ENCODE measurements around the gene NHERF2. TPM values are rescaled to one million over a fixed set of nuclear protein-coding genes. Genes with fewer than 3 reads are reported as not detected.

Gene NHERF2
- total RNA-seq, 4 donors from 2014 or later: 45.3 to 130 (median 88.3) TPM

DNA sequence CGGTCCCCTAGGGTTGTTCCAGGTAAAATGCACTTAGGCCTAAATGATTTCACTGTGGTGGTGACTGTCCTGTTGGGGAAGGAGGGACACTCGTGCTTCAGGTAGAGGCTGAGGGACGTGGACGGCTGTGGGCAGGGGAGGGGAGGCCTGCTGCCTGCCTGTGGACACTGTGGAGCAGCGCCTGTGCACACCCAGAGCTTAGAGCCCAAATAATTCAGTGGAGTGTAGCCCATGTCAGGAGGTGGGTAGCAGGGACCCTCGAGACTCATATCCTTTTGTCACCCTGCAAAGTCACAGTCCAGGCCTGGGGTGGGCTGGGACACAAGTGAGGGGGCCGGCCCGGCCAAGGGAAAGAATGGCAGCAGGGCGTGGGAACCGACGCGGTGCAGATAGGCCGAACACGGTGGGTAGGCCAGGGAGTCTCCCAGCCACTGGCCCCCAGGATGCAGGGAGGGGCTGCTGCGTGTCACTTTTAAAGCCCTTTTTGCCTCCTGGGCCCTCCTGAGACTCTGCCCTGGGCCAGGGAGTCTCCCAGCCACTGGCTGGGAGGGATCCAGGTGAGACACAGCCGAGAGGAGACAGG, 733 bp upstream of the NHERF2 start:
- H3K4me1 ChIP-seq: peaks cover 42 to 77% (median 73%) of the 10 kb centered on the region in 4 donors
- H3K27ac ChIP-seq (replicated peaks in 1 of 4): peak overlapping the region; percentile 67 to 77 (median 73)
- WGBS: 86% methylated on average over 13 of the region's 16 CpGs
- H3K4me3 ChIP-seq: peak overlapping the region; percentile 78 to 87 (median 80)
- H3K27me3 ChIP-seq: peaks cover 0 to 16% (median 4%) of the 10 kb centered on the region in 4 donors
- DNase-seq (ENCODE audit: extremely low spot score): no peak
- intact Hi-C loops (cut with DNase I): no loop called here
- no peak for TF ChIP-seq EP300 (IDR thresholded peaks at IDR 0.05)
- no peaks in the 10 kb centered on the region for H3K9me3 ChIP-seq
- H3K36me3 ChIP-seq: peaks cover 0 to 16% (median 13%) of the 10 kb centered on the region in 4 donors

DNA sequence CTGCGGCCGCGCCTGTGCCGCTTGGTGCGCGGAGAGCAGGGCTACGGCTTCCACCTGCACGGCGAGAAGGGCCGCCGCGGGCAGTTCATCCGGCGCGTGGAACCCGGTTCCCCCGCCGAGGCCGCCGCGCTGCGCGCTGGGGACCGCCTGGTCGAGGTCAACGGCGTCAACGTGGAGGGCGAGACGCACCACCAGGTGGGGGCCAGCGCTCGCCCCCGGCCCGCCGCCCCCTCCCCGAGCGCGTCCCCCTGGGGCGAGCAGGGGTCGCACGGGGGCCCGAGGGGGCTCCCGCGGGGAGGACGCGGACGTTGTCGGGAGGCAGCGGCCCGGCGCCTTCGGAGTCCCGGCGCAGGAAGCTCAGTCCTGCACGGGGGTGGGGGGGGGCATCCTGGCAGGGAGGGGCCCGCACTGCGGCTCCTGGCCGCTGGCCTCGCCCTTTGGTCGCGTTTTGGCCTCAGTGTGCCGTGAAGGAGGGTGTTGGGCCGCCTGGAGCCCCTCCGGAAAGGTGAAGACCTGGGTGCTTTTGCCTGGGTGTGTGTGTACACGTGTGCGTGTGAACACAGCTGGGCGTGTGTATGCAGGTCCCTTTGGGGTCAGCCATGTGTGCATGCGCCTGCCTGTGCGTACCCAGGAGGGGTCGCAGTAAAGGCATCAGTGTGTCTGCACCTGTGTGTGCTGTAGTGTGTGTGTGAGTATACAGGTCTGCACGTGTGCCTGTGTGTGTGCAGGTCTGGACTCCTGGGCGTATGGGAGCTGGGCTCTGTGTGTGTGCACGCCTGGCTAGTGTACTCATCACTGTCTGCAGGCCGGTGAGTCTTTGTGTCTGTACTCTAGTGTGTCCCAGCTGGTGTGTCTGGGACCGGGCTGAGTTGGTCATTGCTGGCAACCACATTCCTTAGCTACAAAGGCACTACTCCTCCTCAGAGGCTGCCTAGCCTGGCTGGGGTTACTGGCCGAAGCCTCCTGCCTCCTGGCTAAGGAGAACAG, 615 bp downstream of the NHERF2 start:
- H3K36me3 ChIP-seq: peaks cover 0 to 23% (median 18%) of the 10 kb centered on the region in 4 donors
- peaks cover 0 to 3% (median 0%) of the 10 kb centered on the region in 4 donors for H3K27me3 ChIP-seq
- peak overlapping the region; percentile 78 to 87 (median 80) for H3K4me3 ChIP-seq
- H3K4me1 ChIP-seq: peaks cover 45 to 82% (median 78%) of the 10 kb centered on the region in 4 donors
- TF ChIP-seq POLR2AphosphoS5 (IDR thresholded peaks at IDR 0.05) (peak in 1 of 2 donors; percentile 4), EP300 (IDR thresholded peaks at IDR 0.05) (no peak)
- peak overlapping the region; percentile 75 to 81 (median 77) for H3K27ac ChIP-seq (replicated peaks in 1 of 4)
- DNase-seq (ENCODE audit: extremely low spot score): no peak
- WGBS: 8% methylated on average over 43 of the region's 76 CpGs
- intact Hi-C loops (cut with DNase I): no loop called here
- H3K9me3 ChIP-seq: no peaks in the 10 kb centered on the region

GRCh38 chr16:2028146-2028545, 1.4 kb downstream of the NHERF2 start:
- 60% methylated on average over 1 of the region's 3 CpGs for WGBS
- Histone ChIP-seq H3K27ac (replicated peaks in 1 of 4) (peak overlapping the region; percentile 1 to 75 (median 24)), H3K9me3 (no peaks in the 10 kb centered on the region), H3K4me3 (peak overlapping the region; percentile 78 to 87 (median 80)), H3K4me1 (peaks cover 46 to 82% (median 79%) of the 10 kb centered on the region in 4 donors), H3K27me3 (no peaks in the 10 kb centered on the region), H3K36me3 (peaks cover 0 to 23% (median 18%) of the 10 kb centered on the region in 4 donors)
- TF ChIP-seq POLR2AphosphoS5 (IDR thresholded peaks at IDR 0.05) (no peak), EP300 (IDR thresholded peaks at IDR 0.05) (no peak), POLR2A (IDR thresholded peaks at IDR 0.05; ENCODE audit: low read depth) (no peak), CTCF (IDR thresholded peaks at IDR 0.05) (no peak)
- intact Hi-C loops (cut with DNase I): no loop called here
- DNase-seq (ENCODE audit: extremely low spot score): no peak

DNA sequence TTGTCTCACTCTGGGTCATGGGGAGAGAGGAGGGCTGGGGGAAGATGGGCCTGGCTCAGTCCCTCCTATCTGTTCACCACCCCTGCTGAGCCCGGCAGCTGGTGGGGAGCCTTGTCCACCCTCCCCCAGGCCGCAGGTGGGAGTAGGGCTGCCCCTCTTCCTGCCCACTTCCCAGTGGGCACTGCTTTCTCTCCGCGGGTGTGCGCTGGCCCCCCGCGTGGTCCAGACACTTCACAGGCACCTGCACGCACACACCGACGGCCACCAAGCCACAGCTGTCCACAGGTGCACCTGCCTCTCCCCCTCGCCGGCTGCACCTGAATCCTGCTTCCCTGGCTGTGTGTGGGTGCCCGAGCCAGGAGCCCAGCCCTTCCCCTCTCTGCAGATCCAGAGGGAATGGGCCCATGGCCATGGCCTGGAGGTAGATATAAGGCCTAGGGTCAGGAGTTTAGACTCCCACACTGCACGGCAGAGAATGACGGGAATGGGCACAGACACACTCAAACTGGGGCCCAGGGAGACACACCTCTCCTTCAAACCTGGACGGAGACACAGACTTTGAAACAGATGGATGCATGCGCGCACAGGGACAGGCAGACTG, 2.0 kb downstream of the NHERF2 start:
- TF ChIP-seq EP300 (IDR thresholded peaks at IDR 0.05) (no peak), POLR2A (IDR thresholded peaks at IDR 0.05; ENCODE audit: low read depth) (no peak), POLR2AphosphoS5 (IDR thresholded peaks at IDR 0.05) (no peak), CTCF (IDR thresholded peaks at IDR 0.05) (no peak)
- DNase-seq (ENCODE audit: extremely low spot score): no peak
- Histone ChIP-seq H3K9me3 (no peaks in the 10 kb centered on the region), H3K4me1 (peaks cover 43 to 82% (median 79%) of the 10 kb centered on the region in 4 donors), H3K27me3 (no peaks in the 10 kb centered on the region), H3K4me3 (peak overlapping the region; percentile 78 to 87 (median 80)), H3K27ac (replicated peaks in 1 of 4) (peak overlapping the region in 2 of 4 donors; percentile 17 to 75), H3K36me3 (peaks cover 0 to 28% (median 18%) of the 10 kb centered on the region in 4 donors)
- 69% methylated on average over 8 of the region's 18 CpGs for WGBS
- intact Hi-C loops (cut with DNase I): no loop called here

DNA sequence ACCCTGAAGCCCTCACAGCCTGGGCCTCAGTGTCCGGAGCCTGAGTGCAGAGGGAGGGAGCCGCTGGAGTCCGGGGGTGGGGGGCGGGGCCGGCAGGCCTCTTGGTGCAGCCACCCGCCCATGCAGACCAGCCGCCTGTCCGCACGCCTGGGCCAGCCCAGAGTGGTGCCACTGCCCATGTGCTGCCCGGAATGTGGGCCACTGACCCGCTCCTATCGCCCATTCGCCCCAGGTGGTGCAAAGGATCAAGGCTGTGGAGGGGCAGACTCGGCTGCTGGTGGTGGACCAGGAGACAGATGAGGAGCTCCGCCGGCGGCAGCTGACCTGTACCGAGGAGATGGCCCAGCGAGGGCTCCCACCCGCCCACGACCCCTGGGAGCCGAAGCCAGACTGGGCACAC, 2.6 kb downstream of the NHERF2 start:
- peaks cover 42 to 81% (median 79%) of the 10 kb centered on the region in 4 donors for H3K4me1 ChIP-seq
- no peak for DNase-seq (ENCODE audit: extremely low spot score)
- no CpG with 5 or more reads among the region's 22 CpGs for WGBS
- peaks cover 0 to 32% (median 18%) of the 10 kb centered on the region in 4 donors for H3K36me3 ChIP-seq
- peak overlapping the region in 3 of 4 donors; percentile 26 to 83 (median 29) for H3K27ac ChIP-seq (replicated peaks in 1 of 4)
- TF ChIP-seq CTCF (IDR thresholded peaks at IDR 0.05) (no peak), EP300 (IDR thresholded peaks at IDR 0.05) (no peak), POLR2A (IDR thresholded peaks at IDR 0.05; ENCODE audit: low read depth) (no peak), POLR2AphosphoS5 (IDR thresholded peaks at IDR 0.05) (no peak)
- intact Hi-C loops (cut with DNase I): no loop called here
- peak overlapping the region; percentile 78 to 87 (median 80) for H3K4me3 ChIP-seq
- H3K9me3 ChIP-seq: no peaks in the 10 kb centered on the region
- H3K27me3 ChIP-seq: no peaks in the 10 kb centered on the region

All from esophagus muscularis mucosa (tissue), 4 donors.